ENCODE measurements around the gene ARMH1.
"Not testable (repeated sequence)": the region's sequence is repeated elsewhere in the genome, so short reads cannot be mapped to it uniquely, and the experiment has no call there.

ARMH1 gene

GRCh38 chr1:44724296-44724954, 49.9 kb downstream of the ARMH1 start:
- no peak for DNase-seq

- no peak for DNase-seq
Measured at GRCh38 chr1:44724955-44725698, 50.6 kb downstream of the ARMH1 start.

- DNase-seq: peak; percentile 98
Measured at GRCh38 chr1:44730741-44731512, 56.4 kb downstream of the ARMH1 start, which contains the start of gene RNU5D-1. TSS of gene RNU5D-1 (minus strand) at chr1:44731170.

GRCh38 chr1:44733365-44733764, 58.9 kb downstream of the ARMH1 start:
- no peak for DNase-seq

GRCh38 chr1:44733784-44734183, 59.3 kb downstream of the ARMH1 start:
- DNase-seq: no peak

GRCh38 chr1:44735992-44736391, 61.5 kb downstream of the ARMH1 start:
- no peak for DNase-seq

- DNase-seq: not testable (repeated sequence)
Measured at GRCh38 chr1:44738953-44739306, 64.4 kb downstream of the ARMH1 start.

GRCh38 chr1:44739307-44740178, 65.0 kb downstream of the ARMH1 start, which contains the start of gene KIF2C:
TSS of gene KIF2C (plus strand) at chr1:44739837. CDS start at chr1:44739933, 96 bp downstream.
- peak; percentile 99 for DNase-seq

GRCh38 chr1:44740179-44740617, 65.7 kb downstream of the ARMH1 start:
- DNase-seq: peak; percentile 65

- DNase-seq: no peak
Measured at GRCh38 chr1:44743211-44743610, 68.7 kb downstream of the ARMH1 start.

- no peak for DNase-seq
Measured at GRCh38 chr1:44747878-44748277, 73.4 kb downstream of the ARMH1 start.

- DNase-seq: no peak
Measured at GRCh38 chr1:44757420-44757819, 82.9 kb downstream of the ARMH1 start.

- DNase-seq: peak; percentile 59
Measured at GRCh38 chr1:44759077-44759476, 84.6 kb downstream of the ARMH1 start.

- no peak for DNase-seq
Measured at GRCh38 chr1:44760876-44761275, 86.4 kb downstream of the ARMH1 start.

GRCh38 chr1:44766421-44766820, 91.9 kb downstream of the ARMH1 start:
- DNase-seq: not testable (repeated sequence)
